Gastrocnemius medialis (tissue), 4 donors: ENCODE data around the gene SLC5A10.
"Not testable (repeated sequence)": the region's sequence is repeated elsewhere in the genome, so short reads cannot be mapped to it uniquely, and the experiment has no call there.

Source experiments
- POLR2A ChIP-seq, 2 donors: fragments of 450-650 bp; IDR thresholded peaks; one replicate each; pipeline ENCODE4 v1.6.1; 2017; ENCODE audit warnings: antibody characterized with exemption in 2 of 2, mild to moderate bottlenecking in 2 of 2, moderate library complexity in 2 of 2
- TF ChIP-seq, protein P1 (sequence below), 5 experiments: fragments of 450-650 bp in 3 of 5; fragments of 200-600 bp in 2 of 5; sonication (generic) in 2 of 5; IDR thresholded peaks in 4 of 5; conservative IDR thresholded peaks in 1 of 5; 1 replicate in 4 of 5; 2 replicates in 1 of 5; pipeline ENCODE4 v1.5.1; 2016 to 2019; ENCODE audit warnings: antibody characterized with exemption in 5 of 5, mild to moderate bottlenecking in 3 of 5, moderate library complexity in 3 of 5

DNA sequence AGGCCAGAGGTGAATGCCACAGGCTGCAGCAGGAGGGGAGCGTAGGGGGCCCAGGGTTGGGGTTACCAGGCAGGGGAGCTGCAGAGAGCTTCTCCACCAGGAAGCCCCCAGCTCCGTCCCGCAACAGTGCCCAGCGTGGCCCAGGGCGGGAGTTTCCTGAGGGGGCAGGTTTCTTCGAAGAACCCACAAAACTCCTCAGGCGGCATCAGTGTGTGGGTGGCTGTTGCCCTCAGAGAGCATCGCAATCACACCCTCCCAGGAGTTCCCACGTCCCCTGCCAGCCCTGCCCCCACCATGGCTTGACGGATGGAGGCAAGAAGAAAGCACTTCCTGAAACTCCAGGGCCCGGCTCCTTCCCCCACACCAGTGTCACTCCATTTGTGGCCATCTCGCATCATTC is 86.8 kb downstream of the SLC5A10 start:
- TF ChIP-seq, protein P1, sequence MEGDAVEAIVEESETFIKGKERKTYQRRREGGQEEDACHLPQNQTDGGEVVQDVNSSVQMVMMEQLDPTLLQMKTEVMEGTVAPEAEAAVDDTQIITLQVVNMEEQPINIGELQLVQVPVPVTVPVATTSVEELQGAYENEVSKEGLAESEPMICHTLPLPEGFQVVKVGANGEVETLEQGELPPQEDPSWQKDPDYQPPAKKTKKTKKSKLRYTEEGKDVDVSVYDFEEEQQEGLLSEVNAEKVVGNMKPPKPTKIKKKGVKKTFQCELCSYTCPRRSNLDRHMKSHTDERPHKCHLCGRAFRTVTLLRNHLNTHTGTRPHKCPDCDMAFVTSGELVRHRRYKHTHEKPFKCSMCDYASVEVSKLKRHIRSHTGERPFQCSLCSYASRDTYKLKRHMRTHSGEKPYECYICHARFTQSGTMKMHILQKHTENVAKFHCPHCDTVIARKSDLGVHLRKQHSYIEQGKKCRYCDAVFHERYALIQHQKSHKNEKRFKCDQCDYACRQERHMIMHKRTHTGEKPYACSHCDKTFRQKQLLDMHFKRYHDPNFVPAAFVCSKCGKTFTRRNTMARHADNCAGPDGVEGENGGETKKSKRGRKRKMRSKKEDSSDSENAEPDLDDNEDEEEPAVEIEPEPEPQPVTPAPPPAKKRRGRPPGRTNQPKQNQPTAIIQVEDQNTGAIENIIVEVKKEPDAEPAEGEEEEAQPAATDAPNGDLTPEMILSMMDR (IDR thresholded peaks at IDR 0.05 in 4 of 5, conservative IDR thresholded peaks at IDR 0.05 in 1 of 5): not testable (repeated sequence)
- not testable (repeated sequence) for TF ChIP-seq POLR2A (IDR thresholded peaks at IDR 0.05)
